OCI-LY1 (cell line): ENCODE results near the gene FGFR2.
"Not testable (repeated sequence)": the region's sequence is repeated elsewhere in the genome, so short reads cannot be mapped to it uniquely, and the experiment has no call there.

Experiments used
- H2AFZ ChIP-seq: fragments of 200-600 bp; sonication (generic), shearing (Covaris generic); 2 replicates; pipeline ENCODE4 v1.6.0; 2014; ENCODE audit warnings: antibody characterized with exemption, mild to moderate bottlenecking, low read length
- H3F3A ChIP-seq: fragments of 200-600 bp; sonication (generic), shearing (Covaris generic); 2 replicates; pipeline ENCODE4 v1.6.0; 2014; ENCODE audit warnings: mild to moderate bottlenecking, antibody characterized with exemption, low read length, moderate library complexity; ENCODE audit not compliant: insufficient read depth
- H3K27ac ChIP-seq: fragments of 200-600 bp; sonication (generic); 2 replicates; pipeline ENCODE4 v1.5.1; 2014; ENCODE audit warnings: low read length, mixed run types, mild to moderate bottlenecking, low read depth; ENCODE audit not compliant: poor library complexity, severe bottlenecking
- H3K27me3 ChIP-seq: fragments of 200-600 bp; sonication (generic); 2 replicates; pipeline ENCODE4 v1.6.0; 2014; ENCODE audit warnings: antibody characterized with exemption, mild to moderate bottlenecking, low read length, moderate library complexity; ENCODE audit not compliant: insufficient read depth
- H3K36me3 ChIP-seq: fragments of 200-600 bp; sonication (generic); 2 replicates; pipeline ENCODE4 v1.6.1; 2014; ENCODE audit warnings: mild to moderate bottlenecking, antibody characterized with exemption, low read length, moderate library complexity, mixed read lengths; ENCODE audit not compliant: insufficient read depth
- H3K4me1 ChIP-seq: fragments of 200-600 bp; sonication (generic); 2 replicates; pipeline ENCODE4 v1.5.1; 2014; ENCODE audit warnings: mild to moderate bottlenecking, low read length, moderate library complexity; ENCODE audit not compliant: insufficient read depth, severe bottlenecking
- H3K4me2 ChIP-seq: fragments of 200-600 bp; sonication (generic), shearing (Covaris generic); 2 replicates; pipeline ENCODE4 v1.6.1; 2014; ENCODE audit warnings: low read length
- H3K4me3 ChIP-seq: fragments of 200-600 bp; sonication (generic); 2 replicates; pipeline ENCODE4 v1.5.1; 2014; ENCODE audit warnings: low read length, low read depth, mild to moderate bottlenecking, mixed read lengths; ENCODE audit not compliant: poor library complexity, severe bottlenecking
- H3K79me2 ChIP-seq: fragments of 200-600 bp; shearing (Covaris generic); 2 replicates; pipeline ENCODE4 v1.6.1; 2016; ENCODE audit warnings: mixed run types, low read length, mixed read lengths; ENCODE audit not compliant: insufficient read depth
- H3K9ac ChIP-seq: fragments of 200-600 bp; sonication (generic), shearing (Covaris generic); 2 replicates; pipeline ENCODE4 v1.6.1; 2014; ENCODE audit warnings: mild to moderate bottlenecking, low read length, mixed read lengths
- H3K9me2 ChIP-seq: fragments of 200-600 bp; sonication (generic), shearing (Covaris generic); 2 replicates; pipeline ENCODE4 v1.6.1; 2014; ENCODE audit warnings: low read depth, mild to moderate bottlenecking, low read length, mixed read lengths
- H3K9me3 ChIP-seq: fragments of 200-600 bp; shearing (Covaris generic); 2 replicates; pipeline ENCODE4 v1.6.1; 2014; ENCODE audit warnings: low read length, mixed read lengths
- H4K20me1 ChIP-seq: fragments of 200-600 bp; sonication (generic), shearing (Covaris generic); 2 replicates; pipeline ENCODE4 v1.6.0; 2016; ENCODE audit warnings: mild to moderate bottlenecking, low read length; ENCODE audit not compliant: insufficient read depth
- EZH2 ChIP-seq: fragments of 200-600 bp; sonication (generic), shearing (Covaris generic); IDR thresholded peaks from 2 replicates; pipeline ENCODE4 v1.8.0; 2017; ENCODE audit warnings: borderline replicate concordance, mixed run types, mild to moderate bottlenecking, antibody characterized with exemption, low read length, moderate library complexity, mixed read lengths
- TF ChIP-seq, protein P1 (sequence below): fragments of 200-600 bp; sonication (generic), shearing (Covaris generic); IDR thresholded peaks from 2 replicates; pipeline ENCODE4 v1.5.1; 2017; ENCODE audit warnings: mild to moderate bottlenecking, antibody characterized with exemption, low read length, moderate library complexity, mixed read lengths

Gene FGFR2

DNA sequence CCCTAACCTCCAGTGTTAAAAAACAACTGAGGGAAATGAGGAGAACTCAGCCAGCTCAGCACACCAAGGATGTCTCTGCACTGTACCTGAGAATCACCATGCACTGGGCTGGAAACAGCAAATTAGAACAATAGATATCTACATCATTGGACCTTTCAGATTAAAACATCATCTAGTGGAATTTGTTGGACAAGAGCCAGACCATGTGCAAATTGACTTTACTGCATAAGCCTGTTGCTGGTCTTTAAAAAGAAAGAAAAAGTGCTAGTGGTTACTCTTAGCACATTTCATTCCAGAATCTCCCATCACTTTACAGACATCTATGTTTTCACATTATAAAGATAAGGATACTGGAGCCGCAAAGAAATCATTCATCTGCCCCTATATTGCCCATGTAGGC lies 75.4 kb downstream of the FGFR2 start:
- H3K9ac ChIP-seq, result no peak overlapping the region
- no peaks in the 10 kb centered on the region for H3K79me2 ChIP-seq
- H3K9me2 ChIP-seq, result no peaks in the 10 kb centered on the region
- no peak overlapping the region for H3K4me2 ChIP-seq
- H3K4me3 ChIP-seq, result no peak overlapping the region
- H3K36me3 ChIP-seq, result no peaks in the 10 kb centered on the region
- TF ChIP-seq, protein P1, sequence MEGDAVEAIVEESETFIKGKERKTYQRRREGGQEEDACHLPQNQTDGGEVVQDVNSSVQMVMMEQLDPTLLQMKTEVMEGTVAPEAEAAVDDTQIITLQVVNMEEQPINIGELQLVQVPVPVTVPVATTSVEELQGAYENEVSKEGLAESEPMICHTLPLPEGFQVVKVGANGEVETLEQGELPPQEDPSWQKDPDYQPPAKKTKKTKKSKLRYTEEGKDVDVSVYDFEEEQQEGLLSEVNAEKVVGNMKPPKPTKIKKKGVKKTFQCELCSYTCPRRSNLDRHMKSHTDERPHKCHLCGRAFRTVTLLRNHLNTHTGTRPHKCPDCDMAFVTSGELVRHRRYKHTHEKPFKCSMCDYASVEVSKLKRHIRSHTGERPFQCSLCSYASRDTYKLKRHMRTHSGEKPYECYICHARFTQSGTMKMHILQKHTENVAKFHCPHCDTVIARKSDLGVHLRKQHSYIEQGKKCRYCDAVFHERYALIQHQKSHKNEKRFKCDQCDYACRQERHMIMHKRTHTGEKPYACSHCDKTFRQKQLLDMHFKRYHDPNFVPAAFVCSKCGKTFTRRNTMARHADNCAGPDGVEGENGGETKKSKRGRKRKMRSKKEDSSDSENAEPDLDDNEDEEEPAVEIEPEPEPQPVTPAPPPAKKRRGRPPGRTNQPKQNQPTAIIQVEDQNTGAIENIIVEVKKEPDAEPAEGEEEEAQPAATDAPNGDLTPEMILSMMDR, result no peak
- TF ChIP-seq EZH2, result no peak
- no peak overlapping the region for H3K27ac ChIP-seq
- H3K27me3 ChIP-seq, result no peaks in the 10 kb centered on the region; the same call in 1 of the 2 replicates
- no peaks in the 10 kb centered on the region for H3F3A ChIP-seq
- no peaks in the 10 kb centered on the region for H3K9me3 ChIP-seq
- H3K4me1 ChIP-seq, result no peaks in the 10 kb centered on the region
- H4K20me1 ChIP-seq, result no peaks in the 10 kb centered on the region
- H2AFZ ChIP-seq, result no peak overlapping the region

GRCh38 chr10:121521794-121522556 lies 76.3 kb downstream of the FGFR2 start:
- no peak overlapping the region for H3K4me3 ChIP-seq
- no peak overlapping the region for H2AFZ ChIP-seq
- H3K27ac ChIP-seq, result no peak overlapping the region
- no peaks in the 10 kb centered on the region; the same call in 1 of the 2 replicates for H3K27me3 ChIP-seq
- H3K36me3 ChIP-seq, result no peaks in the 10 kb centered on the region
- H3F3A ChIP-seq, result no peaks in the 10 kb centered on the region
- H3K4me1 ChIP-seq, result peaks cover 4% of the 10 kb centered on the region
- TF ChIP-seq EZH2, result no peak
- TF ChIP-seq, protein P1, result no peak
- no peaks in the 10 kb centered on the region for H3K9me3 ChIP-seq
- no peaks in the 10 kb centered on the region for H3K79me2 ChIP-seq
- H3K9ac ChIP-seq, result no peak overlapping the region
- no peaks in the 10 kb centered on the region for H4K20me1 ChIP-seq
- H3K4me2 ChIP-seq, result no peak overlapping the region
- H3K9me2 ChIP-seq, result no peaks in the 10 kb centered on the region

- H3K9me2 ChIP-seq, H3F3A ChIP-seq, H3K36me3 ChIP-seq, H4K20me1 ChIP-seq, H3K79me2 ChIP-seq, H3K27me3 ChIP-seq, H3K27ac ChIP-seq, H2AFZ ChIP-seq, H3K4me2 ChIP-seq, H3K4me3 ChIP-seq, H3K9ac ChIP-seq, H3K9me3 ChIP-seq, H3K4me1 ChIP-seq: not testable (repeated sequence)
Measured at GRCh38 chr10:121520526-121520925, 77.7 kb downstream of the FGFR2 start.

- no peaks in the 10 kb centered on the region for H3F3A ChIP-seq
- no peak overlapping the region for H3K4me3 ChIP-seq
- H3K27me3 ChIP-seq, result no peaks in the 10 kb centered on the region; the same call in 1 of the 2 replicates
- H3K9ac ChIP-seq, result no peak overlapping the region
- H3K79me2 ChIP-seq, result no peaks in the 10 kb centered on the region
- H3K9me2 ChIP-seq, result no peaks in the 10 kb centered on the region
- H3K4me2 ChIP-seq, result no peak overlapping the region
- no peak overlapping the region for H3K27ac ChIP-seq
- H3K9me3 ChIP-seq, result no peaks in the 10 kb centered on the region
- TF ChIP-seq, protein P1, result no peak
- no peak for TF ChIP-seq EZH2
- no peaks in the 10 kb centered on the region for H4K20me1 ChIP-seq
- H3K36me3 ChIP-seq, result no peaks in the 10 kb centered on the region
- H2AFZ ChIP-seq, result no peak overlapping the region
- peaks cover 8% of the 10 kb centered on the region for H3K4me1 ChIP-seq
Measured at GRCh38 chr10:121519901-121520493, 78.2 kb downstream of the FGFR2 start.
